Subcutaneous adipose tissue (tissue), 4 donors: ENCODE measurements around the gene RMRP. TPM values are rescaled to one million over a fixed set of nuclear protein-coding genes. Genes with fewer than 3 reads are reported as not detected.

Experiments used
- CTCF ChIP-seq: fragments of 450-650 bp; IDR thresholded peaks from one replicate; pipeline ENCODE4 v1.5.1; 2016; ENCODE audit warnings: low read depth, mild to moderate bottlenecking, control low read depth, antibody characterized with exemption, moderate library complexity
- total RNA-seq, 4 donors: library from RNA; depleted of rRNA; stranded (reverse); fragments of >200 nt; gene quantifications; one replicate each; pipeline ENCODE4 v1.1.0, GENCODE V29; 2016

The RMRP gene
- total RNA-seq, 4 donors from 2014 or later, result 5,303 to 20,573 (median 11,936) TPM

- no peak for TF ChIP-seq CTCF
Observed at GRCh38 chr9:35653611-35654010, 4.2 kb downstream of the RMRP start.

GRCh38 chr9:35652829-35653209 lies 5.0 kb downstream of the RMRP start:
- TF ChIP-seq CTCF, result no peak

- TF ChIP-seq CTCF, result no peak
Observed at GRCh38 chr9:35651956-35652828, 5.6 kb downstream of the RMRP start.

- TF ChIP-seq CTCF, result no peak
Observed at GRCh38 chr9:35650341-35651158, 7.3 kb downstream of the RMRP start, which contains the start of gene SIT1. Gene SIT1, minus strand, starts transcription at chr9:35650931. Its CDS starts 78 bp downstream, at chr9:35650853.

GRCh38 chr9:35649431-35650340 lies 8.1 kb downstream of the RMRP start:
- no peak for TF ChIP-seq CTCF

GRCh38 chr9:35646533-35647265 lies 11.1 kb downstream of the RMRP start:
- TF ChIP-seq CTCF, result no peak
